ES-I3 (cell line): ENCODE results near the gene MASTL.

Experiments used
- H3K36me3 ChIP-seq: 2 replicates; pipeline ENCODE4 v1.6.1; 2013; ENCODE audit warnings: mild to moderate bottlenecking, low read length, control low read depth, moderate library complexity; ENCODE audit not compliant: insufficient read depth
- H3K4me1 ChIP-seq: 2 replicates; pipeline ENCODE4 v1.6.1; 2013; ENCODE audit warnings: mild to moderate bottlenecking, control low read depth, low read length; ENCODE audit not compliant: insufficient read depth
- H3K9ac ChIP-seq: 2 replicates; pipeline ENCODE4 v1.6.1; 2013; ENCODE audit warnings: low read depth, mild to moderate bottlenecking, low read length, moderate library complexity
- H3K9me3 ChIP-seq: 2 replicates; pipeline ENCODE4 v1.6.1; 2013; ENCODE audit warnings: mild to moderate bottlenecking, low read length, moderate library complexity; ENCODE audit not compliant: control insufficient read depth, insufficient read depth

Gene MASTL

GRCh38 chr10:27188259-27188658 is 33.1 kb downstream of the MASTL start:
- no peaks in the 10 kb centered on the region for H3K9me3 ChIP-seq
- peaks cover 6% of the 10 kb centered on the region; the same call in 1 of the 2 replicates for H3K36me3 ChIP-seq
- no peaks in the 10 kb centered on the region for H3K4me1 ChIP-seq
- H3K9ac ChIP-seq = no peak overlapping the region

- H3K36me3 ChIP-seq = peaks cover 6% of the 10 kb centered on the region; the same call in 1 of the 2 replicates
- no peaks in the 10 kb centered on the region for H3K4me1 ChIP-seq
- H3K9me3 ChIP-seq = no peaks in the 10 kb centered on the region
- H3K9ac ChIP-seq = no peak overlapping the region
These were observed 33.7 kb downstream of the MASTL start for GRCh38 chr10:27188897-27189296.

GRCh38 chr10:27190508-27190907 is 35.4 kb downstream of the MASTL start:
- H3K4me1 ChIP-seq = no peaks in the 10 kb centered on the region
- H3K9ac ChIP-seq = no peak overlapping the region
- no peaks in the 10 kb centered on the region for H3K9me3 ChIP-seq
- H3K36me3 ChIP-seq = no peaks in the 10 kb centered on the region

- no peaks in the 10 kb centered on the region for H3K4me1 ChIP-seq
- H3K9me3 ChIP-seq = no peaks in the 10 kb centered on the region
- peaks cover 3% of the 10 kb centered on the region; the same call in 1 of the 2 replicates for H3K36me3 ChIP-seq
- no peak overlapping the region for H3K9ac ChIP-seq
These were observed 37.1 kb downstream of the MASTL start for GRCh38 chr10:27192284-27192683.

- H3K9me3 ChIP-seq = no peaks in the 10 kb centered on the region
- no peak overlapping the region for H3K9ac ChIP-seq
- peaks cover 3% of the 10 kb centered on the region; the same call in 1 of the 2 replicates for H3K36me3 ChIP-seq
- H3K4me1 ChIP-seq = no peaks in the 10 kb centered on the region
These were observed 42.9 kb downstream of the MASTL start for GRCh38 chr10:27197980-27198620.

- Histone ChIP-seq H3K4me1 (no peaks in the 10 kb centered on the region), H3K36me3 (no peaks in the 10 kb centered on the region), H3K9me3 (no peaks in the 10 kb centered on the region), H3K9ac (no peak overlapping the region)
These were observed 48.7 kb downstream of the MASTL start for GRCh38 chr10:27203806-27204205.

GRCh38 chr10:27207350-27207749 is 52.2 kb downstream of the MASTL start:
- Histone ChIP-seq H3K4me1 (no peaks in the 10 kb centered on the region), H3K9ac (no peak overlapping the region), H3K36me3 (no peaks in the 10 kb centered on the region), H3K9me3 (no peaks in the 10 kb centered on the region)

- Histone ChIP-seq H3K9ac (no peak overlapping the region), H3K9me3 (no peaks in the 10 kb centered on the region), H3K36me3 (no peaks in the 10 kb centered on the region; the same call in 1 of the 2 replicates), H3K4me1 (no peaks in the 10 kb centered on the region)
These were observed 68.8 kb downstream of the MASTL start for GRCh38 chr10:27223964-27224363.

GRCh38 chr10:27225011-27225590 is 69.9 kb downstream of the MASTL start:
- Histone ChIP-seq H3K9me3 (no peaks in the 10 kb centered on the region), H3K4me1 (no peaks in the 10 kb centered on the region), H3K9ac (no peak overlapping the region), H3K36me3 (no peaks in the 10 kb centered on the region)

GRCh38 chr10:27225642-27226257 is 70.6 kb downstream of the MASTL start:
- H3K9ac ChIP-seq = no peak overlapping the region
- no peaks in the 10 kb centered on the region for H3K4me1 ChIP-seq
- no peaks in the 10 kb centered on the region for H3K9me3 ChIP-seq
- no peaks in the 10 kb centered on the region for H3K36me3 ChIP-seq

- Histone ChIP-seq H3K9ac (no peak overlapping the region), H3K36me3 (no peaks in the 10 kb centered on the region), H3K9me3 (no peaks in the 10 kb centered on the region), H3K4me1 (no peaks in the 10 kb centered on the region)
These were observed 74.9 kb downstream of the MASTL start for GRCh38 chr10:27230022-27230421.

- Histone ChIP-seq H3K9ac (no peak overlapping the region), H3K36me3 (no peaks in the 10 kb centered on the region), H3K9me3 (no peaks in the 10 kb centered on the region), H3K4me1 (no peaks in the 10 kb centered on the region)
These were observed 80.6 kb downstream of the MASTL start for GRCh38 chr10:27235706-27236105.
